Renal cortex interstitium (tissue), 11 donors: ENCODE data around the gene PTPN22. TPM values are rescaled to one million over a fixed set of nuclear protein-coding genes. Genes with fewer than 3 reads are reported as not detected.

ENCODE experiments used
- DNase-seq, 11 donors: peaks; one replicate each; pipeline ENCODE4 v3.0.0-alpha.2; 2013; ENCODE audit warnings: low read depth in 9 of 11, low spot score in 4 of 11; ENCODE audit errors: extremely low read depth in 1 of 11
- polyA plus RNA-seq, 3 donors: library from polyadenylated mRNA; unstranded; fragments of 120-200 nt; gene quantifications; one replicate each; pipeline ENCODE4 v1.2.1, GENCODE V29; 2013; ENCODE audit not compliant: insufficient read length in 3 of 3

PTPN22 gene
- polyA plus RNA-seq, 3 donors = 0.23 to 0.42 (median 0.25) TPM

DNA sequence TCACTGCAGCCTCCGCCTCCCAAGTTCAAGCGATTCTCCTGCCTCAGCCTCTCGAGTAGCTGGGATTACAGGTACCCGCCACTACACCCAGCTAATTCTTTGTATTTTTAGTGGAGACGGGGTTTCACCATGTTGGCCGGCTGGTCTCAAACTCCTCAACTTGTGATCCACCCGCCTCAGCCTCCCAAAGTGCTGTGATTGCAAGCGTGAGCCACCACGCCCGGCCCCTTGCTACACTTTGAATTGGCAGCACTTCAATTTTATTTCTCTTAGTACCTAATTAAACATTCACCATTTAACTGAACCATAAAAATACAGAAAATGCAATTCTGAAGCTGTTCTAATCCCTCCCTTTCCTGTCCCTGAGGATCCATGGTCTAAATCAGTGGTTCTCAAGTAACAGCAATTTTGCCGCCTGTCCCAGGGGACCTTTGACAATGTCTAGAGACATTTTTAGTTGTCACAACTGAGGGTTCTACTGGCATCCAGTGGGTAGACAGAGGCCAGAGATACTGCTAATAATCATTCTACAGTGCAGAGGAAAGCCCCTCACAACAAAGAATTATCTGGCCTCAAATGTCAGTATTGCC, 20.2 kb upstream of the PTPN22 start:
- no peak for DNase-seq

DNA sequence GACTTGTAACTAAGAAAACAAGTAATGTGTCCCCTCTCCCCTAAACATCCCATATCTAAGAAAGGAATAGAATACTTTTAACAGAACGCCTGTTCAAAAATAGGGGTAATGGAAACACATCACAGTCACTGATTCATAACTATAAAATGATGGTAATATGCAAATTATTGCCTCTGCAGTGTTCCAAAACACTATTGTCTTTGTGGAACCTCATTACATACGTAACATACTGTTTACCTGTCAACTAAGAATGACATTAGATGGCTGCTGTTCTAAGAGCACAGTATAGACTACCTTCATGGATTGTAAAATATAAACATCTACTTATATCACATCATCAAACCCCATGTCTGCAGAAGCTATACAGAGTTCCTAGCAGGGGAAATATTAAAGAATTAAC, 19.3 kb upstream of the PTPN22 start:
- no peak for DNase-seq

DNA sequence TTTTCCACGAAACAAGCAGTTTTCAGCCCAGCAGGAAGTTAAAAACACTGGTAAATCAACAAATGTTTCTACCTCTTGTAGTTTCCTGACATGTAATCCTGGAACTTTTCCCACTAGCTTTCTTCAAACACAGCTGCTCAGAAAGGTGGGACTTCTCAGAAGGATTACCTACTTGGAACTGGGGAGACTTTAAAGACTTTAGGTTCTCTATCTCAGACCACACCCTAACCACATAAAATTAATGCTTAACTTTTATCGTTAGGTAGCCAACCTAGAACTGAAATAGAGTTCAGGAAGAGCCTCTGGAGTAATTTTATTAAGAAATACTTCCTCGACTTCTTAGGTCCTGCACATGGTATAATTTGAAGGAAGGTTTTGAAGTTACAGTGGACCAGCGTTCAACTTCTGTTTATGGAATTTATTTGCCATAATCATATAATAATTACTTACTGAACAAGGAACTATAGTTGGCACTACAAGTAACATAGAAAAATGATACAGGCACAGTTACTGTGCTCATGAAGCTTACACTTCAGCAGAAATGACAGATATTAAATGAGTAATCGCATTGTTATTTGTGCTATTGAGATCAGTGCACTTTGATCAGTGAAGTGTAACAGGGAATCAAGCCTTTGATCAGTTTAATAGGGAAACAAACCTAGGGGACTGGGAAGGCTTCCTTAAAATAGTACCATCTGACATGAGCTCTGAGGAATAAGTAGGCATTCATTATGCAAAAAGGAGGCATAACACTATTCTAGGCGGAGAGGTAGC, 16.1 kb upstream of the PTPN22 start, which contains the start of gene BCL2L15:
Gene BCL2L15, minus strand, starts transcription at position 180 of the 774 bp plus-strand sequence. CDS start 206 bp downstream, outside the sequence.
- DNase-seq = no peak

DNA sequence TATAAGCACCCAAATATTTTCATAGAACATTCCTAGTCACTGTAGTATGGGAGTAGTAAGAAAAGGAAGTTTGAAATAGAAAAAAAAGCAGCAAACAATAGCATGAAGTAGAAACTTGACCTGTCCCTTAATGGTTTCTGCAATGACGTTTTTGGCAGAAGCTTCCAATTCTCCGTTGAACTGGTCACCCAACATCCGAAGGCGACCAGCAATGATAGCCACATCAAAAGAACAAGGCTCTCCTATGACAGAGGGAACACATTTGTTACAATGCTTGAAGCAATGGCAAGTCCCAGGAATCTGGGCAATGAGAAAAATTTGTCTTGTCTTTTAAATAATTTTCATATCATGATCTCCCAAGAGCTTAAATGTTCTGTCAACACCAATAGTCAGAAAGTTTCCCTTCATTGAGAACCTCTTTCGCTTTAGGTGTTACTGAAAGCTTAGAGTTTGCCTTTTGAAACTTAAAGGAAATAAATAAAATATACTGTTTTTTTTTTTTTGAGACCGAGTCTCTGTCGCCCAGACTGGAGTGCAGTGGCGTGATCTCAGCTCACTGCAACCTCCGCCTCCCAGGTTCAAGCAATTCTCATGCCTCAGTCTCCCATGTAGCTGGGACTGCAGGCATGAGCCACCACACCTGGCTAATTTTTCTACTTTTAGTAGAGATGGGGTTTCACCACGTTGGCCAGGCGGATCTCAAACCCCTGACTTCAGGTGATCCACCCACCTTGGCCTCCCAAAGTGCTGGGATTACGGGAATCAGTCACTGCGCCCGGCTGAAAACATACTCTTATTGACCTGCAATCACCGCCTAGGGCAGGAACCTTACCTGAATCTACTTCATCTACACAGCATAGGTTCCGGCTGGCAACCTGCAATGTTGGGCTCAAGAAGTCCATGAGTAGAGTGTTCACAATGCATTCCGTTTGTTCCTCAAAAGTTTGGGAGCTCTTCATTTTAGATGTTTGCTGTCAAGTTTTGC, 15.2 kb upstream of the PTPN22 start:
- no peak for DNase-seq

DNA sequence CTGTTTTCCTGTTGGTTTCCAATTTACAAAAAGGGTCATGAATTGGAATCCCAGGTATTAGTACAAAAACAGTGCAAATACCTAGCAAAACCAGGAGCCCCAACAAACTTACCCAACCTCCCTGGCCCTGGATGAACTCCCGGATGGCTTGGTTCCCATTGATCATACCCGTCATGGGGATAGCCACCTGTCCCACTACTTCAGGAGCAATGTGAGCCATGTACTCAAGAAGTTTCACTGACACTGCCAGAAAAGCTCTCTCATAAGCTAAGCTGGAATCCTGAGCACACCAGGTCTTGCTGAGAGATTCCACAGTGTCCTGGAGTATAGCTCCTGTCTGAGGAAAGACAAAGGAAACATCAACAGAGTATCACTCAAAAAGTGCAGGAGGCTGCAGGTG, 10.1 kb upstream of the PTPN22 start:
- no peak for DNase-seq

DNA sequence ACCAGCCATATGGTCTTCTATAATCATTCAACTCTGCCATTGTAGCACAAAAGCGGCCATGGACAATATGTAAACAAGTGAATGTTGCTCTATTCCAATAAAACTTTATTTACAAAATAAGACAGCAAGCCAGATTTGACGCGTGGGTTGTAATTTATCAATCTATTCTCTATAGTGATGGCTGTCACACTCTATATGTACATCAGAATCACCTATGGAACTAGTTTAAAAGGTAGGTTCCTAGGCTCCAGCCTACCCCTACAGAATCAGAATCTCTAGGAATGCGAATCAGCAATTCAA, 8.2 kb upstream of the PTPN22 start:
- no peak for DNase-seq

DNA sequence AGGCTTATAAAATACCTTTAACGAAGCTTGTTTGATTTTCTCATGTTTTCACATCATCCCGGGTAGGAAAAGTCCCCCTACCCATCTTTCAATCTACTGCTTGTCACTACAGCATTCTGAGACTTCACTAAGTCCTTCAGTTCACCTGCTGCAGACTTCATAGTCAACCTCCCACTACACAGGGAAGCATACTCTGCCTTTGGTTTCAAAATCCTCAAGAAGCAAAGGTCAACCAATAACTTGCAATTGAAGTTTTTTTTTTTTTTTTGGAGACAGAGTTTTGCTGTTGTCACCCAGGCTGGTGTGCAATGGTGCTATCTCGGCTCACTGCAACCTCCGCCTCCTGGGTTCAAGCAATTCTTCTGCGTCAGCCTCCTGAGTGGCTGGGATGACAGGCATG, 4.7 kb upstream of the PTPN22 start:
- no peak for DNase-seq

DNA sequence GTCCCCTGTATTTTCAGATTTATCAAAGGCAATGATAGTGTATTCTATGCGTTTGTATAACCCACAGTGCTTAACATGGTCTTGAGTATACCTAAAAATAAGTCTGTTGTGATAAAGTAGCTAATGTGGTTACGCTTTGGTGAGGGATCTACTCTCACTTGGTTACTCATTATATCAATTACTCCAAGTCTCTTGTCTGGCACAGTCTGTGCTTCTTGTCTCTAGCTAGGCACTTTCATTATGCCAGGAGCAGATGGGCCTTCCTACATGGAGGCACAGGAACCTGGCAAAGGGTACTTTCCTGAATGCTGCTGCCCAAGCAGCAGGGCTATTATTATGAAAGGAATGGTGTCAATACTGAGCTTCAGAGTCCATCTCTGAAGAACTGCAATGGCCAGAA, 4.2 kb upstream of the PTPN22 start:
- no peak for DNase-seq

DNA sequence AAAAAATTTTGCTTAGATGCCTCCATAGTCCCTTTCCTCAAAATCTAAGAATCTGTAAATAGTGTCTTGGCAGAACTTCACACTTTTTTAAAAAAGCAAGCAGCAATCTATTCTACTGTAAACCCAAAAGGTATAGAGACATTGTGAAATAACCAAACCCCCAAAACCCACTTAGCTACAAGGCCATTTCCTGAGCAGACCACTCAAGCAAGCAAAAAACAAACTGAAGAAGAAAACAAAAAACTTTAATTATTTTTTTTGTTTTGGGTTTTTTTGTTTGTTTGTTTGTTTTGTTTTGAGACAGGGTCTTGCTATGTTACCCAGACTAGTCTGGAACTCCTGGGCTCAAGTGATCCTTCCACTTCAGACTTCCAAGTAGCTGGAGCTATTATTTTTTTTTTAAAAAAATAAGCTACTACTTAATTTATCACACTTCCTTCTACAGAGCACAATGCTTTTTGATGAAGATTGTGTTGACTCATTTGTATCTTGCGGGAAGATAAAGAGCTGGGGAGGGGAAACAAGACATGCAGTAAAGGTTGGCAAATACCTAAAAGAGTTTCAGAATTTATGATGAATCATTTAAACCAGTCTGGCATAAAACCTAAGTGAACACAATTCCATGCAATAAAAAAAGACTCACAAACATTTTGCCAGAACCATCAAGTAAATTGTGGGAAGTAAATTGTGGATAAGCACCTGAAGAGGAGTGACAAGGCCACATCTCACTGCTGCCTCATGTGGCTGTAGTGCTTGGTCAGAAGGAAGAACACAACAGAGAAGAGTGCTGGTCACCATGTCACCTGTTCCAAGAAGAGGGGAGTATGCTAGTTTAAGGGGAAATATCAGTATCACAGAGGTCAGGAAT, 2.7 kb upstream of the PTPN22 start:
- DNase-seq = no peak

DNA sequence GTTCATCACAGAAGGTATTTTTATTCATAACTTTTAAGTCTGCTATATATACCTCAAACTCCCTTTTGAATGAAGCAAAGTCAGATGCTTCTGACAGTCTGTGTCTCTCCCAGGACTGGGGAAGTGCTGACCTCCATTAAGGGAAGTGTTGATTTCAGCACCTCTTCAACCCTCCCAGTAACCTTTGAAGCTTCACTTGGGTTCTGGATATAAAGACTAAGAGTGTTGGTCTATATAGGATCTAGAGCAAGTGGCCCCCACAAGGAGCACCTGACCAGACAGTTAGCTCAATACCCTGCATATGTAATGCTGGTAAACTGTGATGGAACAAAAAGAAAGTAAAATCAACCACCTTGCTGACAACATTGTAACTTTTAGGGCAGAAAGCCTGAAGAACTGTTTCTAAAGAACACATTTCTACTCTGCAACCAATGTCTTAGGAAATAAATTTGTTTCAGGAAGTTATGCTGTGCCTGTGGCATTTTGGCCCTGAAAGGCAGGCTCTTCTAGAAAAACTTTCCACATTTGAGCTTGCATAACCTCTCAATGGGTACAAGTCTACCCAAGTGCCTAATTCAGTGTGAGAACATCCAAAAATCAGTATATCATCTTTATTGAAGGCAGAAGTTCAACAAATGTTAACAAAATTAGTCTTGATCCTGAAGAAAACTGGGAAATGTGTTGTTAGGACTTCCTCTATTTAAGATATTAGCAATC, 865 bp upstream of the PTPN22 start:
- DNase-seq = no peak

DNA sequence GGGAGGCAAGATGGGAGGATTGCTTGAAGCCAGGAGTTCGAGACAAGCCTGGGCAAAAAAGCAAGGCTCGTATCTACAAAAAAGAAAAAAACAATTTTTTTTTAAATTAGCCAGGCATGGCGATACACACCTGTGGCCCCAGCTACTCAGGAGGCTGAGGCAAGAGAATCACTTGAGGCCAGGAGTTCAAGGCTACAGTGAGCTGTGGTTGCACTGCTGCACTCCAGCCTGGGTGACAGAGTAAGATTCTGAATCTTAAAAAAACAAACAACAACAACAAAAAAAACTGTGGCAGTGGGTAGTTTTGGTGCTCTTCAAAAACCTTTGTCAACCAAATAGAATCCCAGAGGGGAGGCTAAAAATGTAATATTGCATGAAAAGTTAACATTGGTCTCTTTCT, 734 bp downstream of the PTPN22 start:
- no peak for DNase-seq

DNA sequence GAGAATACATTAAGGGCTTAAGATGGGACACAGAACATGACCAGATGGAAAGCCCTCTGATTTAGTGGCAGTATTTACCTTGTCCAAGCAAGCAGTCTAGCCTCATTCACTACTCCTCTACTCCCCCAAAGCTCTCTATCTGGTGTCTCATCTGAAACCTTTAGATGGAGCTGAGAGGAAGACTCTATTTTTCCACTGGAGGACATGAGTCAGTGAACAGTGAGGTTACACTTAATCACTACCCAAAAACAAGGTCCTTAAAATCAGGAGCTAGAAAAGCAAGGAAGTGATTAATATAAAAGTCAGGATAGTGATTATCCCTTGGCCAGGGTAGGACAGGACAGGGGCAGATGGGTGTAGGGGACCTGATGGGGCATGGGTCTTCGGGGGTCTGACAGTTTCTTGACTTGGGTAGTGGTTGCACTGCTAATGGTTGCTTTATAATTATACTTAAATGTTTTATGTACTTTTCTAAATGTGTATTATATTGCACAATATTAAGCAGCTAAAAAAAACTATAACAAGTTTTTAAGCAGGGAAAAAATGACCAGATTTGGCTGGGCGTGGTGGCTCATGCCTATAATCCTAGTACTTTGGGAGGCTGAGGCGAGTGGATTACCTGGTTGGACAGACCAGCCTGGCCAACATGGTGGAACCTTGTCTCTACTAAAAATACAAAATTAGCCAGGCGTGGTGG, 3.0 kb downstream of the PTPN22 start:
- DNase-seq = no peak

DNA sequence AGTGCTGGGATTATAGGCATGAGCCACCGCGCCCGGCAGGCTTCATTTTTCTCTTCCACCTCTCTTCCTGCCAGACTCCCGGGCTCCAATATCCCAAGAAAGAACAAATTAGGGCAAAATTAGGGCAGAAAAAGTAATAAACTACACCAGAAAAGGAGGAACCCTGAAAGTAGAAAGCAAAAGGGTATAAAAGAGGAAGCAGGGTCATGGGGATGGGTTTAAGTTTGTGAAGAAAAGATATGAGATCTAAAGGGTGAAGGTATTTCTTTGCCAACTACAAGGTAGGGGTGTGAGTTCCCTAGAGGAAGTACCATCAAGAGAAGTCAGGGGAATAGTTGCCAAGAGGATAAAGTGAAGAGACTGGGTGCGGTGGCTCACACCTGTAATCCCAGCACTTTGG, 9.9 kb downstream of the PTPN22 start:
- DNase-seq = no peak

DNA sequence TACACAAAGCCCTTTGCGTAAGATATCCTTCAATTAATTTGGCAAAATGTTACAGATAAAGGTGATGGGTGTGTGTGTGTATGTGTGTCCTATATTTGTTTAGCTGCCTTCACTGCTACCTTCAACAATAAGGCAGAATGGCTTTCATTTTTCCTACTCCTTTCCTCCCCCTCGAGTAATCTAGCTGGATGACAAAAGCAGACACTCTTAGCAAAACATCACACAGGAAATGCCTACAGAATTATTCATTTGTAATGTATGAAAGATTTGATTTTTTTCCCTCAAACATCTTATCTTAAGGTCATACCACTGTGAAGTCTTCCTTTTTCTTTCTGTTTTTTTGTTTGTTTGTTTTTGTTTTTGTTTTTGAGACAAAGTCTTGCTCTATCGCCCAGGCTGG, 10.6 kb downstream of the PTPN22 start:
- DNase-seq = no peak

DNA sequence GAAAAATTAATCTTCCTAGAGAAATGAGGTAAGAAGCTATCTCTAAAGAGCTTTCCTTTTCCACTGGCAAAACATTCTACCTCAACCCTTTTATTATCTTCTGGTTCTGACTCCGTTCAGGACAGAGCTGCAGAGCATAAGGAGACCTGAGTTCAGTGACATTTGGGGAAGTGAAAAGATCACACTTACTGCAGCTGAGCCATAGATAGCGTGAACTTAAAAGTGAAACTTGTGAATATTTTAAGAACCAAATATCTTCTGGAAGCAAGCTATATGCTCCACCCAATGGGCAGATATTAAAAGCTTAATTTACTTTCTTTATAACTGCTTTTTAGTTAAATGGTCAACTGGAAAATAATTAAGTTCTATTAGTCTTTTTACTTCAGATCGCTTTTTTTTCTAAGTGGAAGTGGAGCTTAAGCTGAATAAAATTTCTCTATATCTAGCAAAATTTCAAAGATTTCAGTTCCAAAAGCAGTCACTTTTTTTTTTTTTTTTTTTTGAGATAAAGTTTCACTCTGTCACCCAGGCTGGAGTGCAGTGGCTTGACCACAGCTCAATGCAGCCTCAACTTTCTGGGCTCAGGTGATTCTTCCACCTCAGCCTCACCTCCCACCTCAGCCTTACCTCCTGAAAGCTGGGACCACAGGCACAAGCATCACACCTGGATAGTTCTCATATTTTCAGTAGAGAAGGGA, 11.9 kb downstream of the PTPN22 start:
- no peak for DNase-seq

DNA sequence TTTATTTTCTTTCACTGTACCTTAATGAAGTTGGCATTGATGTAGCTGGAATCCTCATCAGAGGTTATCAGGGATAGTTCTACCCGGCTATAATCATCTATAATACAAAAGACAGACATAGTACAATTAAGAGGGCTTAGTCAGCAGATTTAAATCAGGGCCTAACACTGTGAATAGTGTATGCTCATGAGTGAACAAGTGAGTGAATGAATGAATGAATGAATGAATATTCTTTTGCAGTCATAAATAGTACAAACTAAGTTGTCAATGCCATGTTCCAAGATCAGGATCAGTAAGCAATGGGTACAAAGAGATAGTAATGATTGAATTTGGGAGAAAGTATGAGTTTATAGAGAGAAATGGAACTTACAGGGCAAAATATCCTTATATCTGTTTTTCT, 12.5 kb downstream of the PTPN22 start:
- no peak for DNase-seq

DNA sequence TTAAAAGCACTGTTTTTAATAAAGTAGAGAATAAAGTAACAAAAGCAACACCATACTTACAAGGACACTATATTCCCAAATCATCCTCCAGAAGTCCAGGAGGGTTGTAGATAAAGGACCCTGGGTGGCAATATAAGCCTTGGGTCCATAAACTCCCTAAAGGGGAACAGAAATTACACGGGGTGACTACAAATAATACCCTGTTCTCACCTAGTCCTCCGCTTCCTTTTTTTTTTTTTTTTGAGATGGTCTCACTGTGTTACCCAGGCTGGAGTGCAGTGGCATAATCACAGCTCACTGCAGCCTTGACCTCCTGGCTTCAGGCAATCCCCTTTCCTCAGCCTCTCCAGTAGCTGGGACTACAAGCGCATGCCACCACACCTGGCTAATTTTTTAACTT, 13.1 kb downstream of the PTPN22 start:
- no peak for DNase-seq
